Activated naive CD4-positive, alpha-beta T cell treated with anti-CD3 and anti-CD28 coated beads for 36 hours (primary cell): ENCODE measurements around the gene GATB. TPM values are rescaled to one million over a fixed set of nuclear protein-coding genes. Genes with fewer than 3 reads are reported as not detected.

Source experiments
- CTCF ChIA-PET: fragments of 350-600 bp; sonication (Branson Sonifier 250); formaldehyde crosslinking; loops from one replicate; lab custom pipeline; 2021; ENCODE audit warnings: antibody characterized with exemption; lab: Charles Lee
- DNase-seq: peaks from one replicate; pipeline ENCODE4 v3.0.0-alpha.2; 2020
- H3K27ac Mint-ChIP-seq: one replicate; pipeline ENCODE4 v1.8.0; 2021; ENCODE audit warnings: mild to moderate bottlenecking, mixed read lengths
- H3K27me3 Mint-ChIP-seq: one replicate; pipeline ENCODE4 v1.8.0; 2021; ENCODE audit warnings: low read depth, mixed read lengths
- H3K36me3 Mint-ChIP-seq: one replicate; pipeline ENCODE4 v1.8.0; 2021; ENCODE audit warnings: low read depth, mixed read lengths
- H3K4me1 Mint-ChIP-seq: one replicate; pipeline ENCODE4 v1.8.0; 2021; ENCODE audit warnings: low read depth, mixed read lengths
- H3K4me3 Mint-ChIP-seq: one replicate; pipeline ENCODE4 v1.8.0; 2021; ENCODE audit warnings: mild to moderate bottlenecking, moderate library complexity, mixed read lengths
- H3K9me3 Mint-ChIP-seq: one replicate; pipeline ENCODE4 v1.8.0; 2021; ENCODE audit warnings: mixed read lengths
- intact Hi-C: fragments of 100-400 bp; cut with micrococcal nuclease; formaldehyde crosslinking; loops from one replicate; pipeline ENCODE4 v1.15.1; 2023
- total RNA-seq, 2 experiments: library from RNA; stranded (reverse); gene quantifications; one replicate each; pipeline ENCODE4 v1.2.3, GENCODE V29; 2021

GATB gene
- total RNA-seq, 2 experiments from 2014 or later = 15.2 to 22.1 TPM

GRCh38 chr4:151672996-151673395 lies 87.8 kb downstream of the GATB start:
- CTCF ChIA-PET = no interaction called here
- no peak overlapping the region for H3K27ac Mint-ChIP-seq
- H3K9me3 Mint-ChIP-seq = no peaks in the 10 kb centered on the region
- H3K4me1 Mint-ChIP-seq = no peaks in the 10 kb centered on the region
- DNase-seq = no peak
- intact Hi-C loops = no loop called here
- no peaks in the 10 kb centered on the region for H3K27me3 Mint-ChIP-seq
- H3K36me3 Mint-ChIP-seq = no peaks in the 10 kb centered on the region
- H3K4me3 Mint-ChIP-seq = no peak overlapping the region

GRCh38 chr4:151671541-151672059 lies 89.2 kb downstream of the GATB start:
- H3K27ac Mint-ChIP-seq = no peak overlapping the region
- no peak for DNase-seq
- H3K36me3 Mint-ChIP-seq = no peaks in the 10 kb centered on the region
- intact Hi-C loops = no loop called here
- H3K4me1 Mint-ChIP-seq = peaks cover 6% of the 10 kb centered on the region
- no peaks in the 10 kb centered on the region for H3K27me3 Mint-ChIP-seq
- CTCF ChIA-PET = interaction anchor here (0.6 to 0.7 kb wide), 2 partner anchors 91 to 1331 kb away, joined by 3 read pairs; no protein-coding TSS in a partner anchor
- no peaks in the 10 kb centered on the region for H3K9me3 Mint-ChIP-seq
- H3K4me3 Mint-ChIP-seq = no peak overlapping the region

DNA sequence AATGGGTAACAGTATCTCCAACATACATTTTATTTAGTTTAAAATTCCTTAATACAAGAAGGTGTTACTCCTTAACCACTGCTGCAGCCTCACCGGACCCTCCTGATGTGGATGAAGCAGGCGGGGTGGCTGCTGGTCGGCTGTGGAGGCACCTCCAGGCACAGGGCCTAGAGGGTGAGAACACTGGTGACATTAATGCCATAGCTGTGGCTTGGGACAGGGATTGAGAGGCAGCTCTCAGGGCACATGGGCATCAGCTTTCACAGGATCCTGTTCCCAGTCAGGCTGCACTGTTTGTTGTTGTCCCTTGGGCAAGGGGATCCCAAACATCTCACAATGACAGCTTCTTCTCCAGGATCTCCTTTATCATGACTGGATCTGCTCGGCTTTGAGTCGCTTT lies 90.0 kb downstream of the GATB start:
- intact Hi-C loops = no loop called here
- H3K36me3 Mint-ChIP-seq = no peaks in the 10 kb centered on the region
- H3K27ac Mint-ChIP-seq = no peak overlapping the region
- DNase-seq = no peak
- peaks cover 6% of the 10 kb centered on the region for H3K4me1 Mint-ChIP-seq
- no peaks in the 10 kb centered on the region for H3K27me3 Mint-ChIP-seq
- CTCF ChIA-PET = no interaction called here
- H3K4me3 Mint-ChIP-seq = no peak overlapping the region
- H3K9me3 Mint-ChIP-seq = no peaks in the 10 kb centered on the region

DNA sequence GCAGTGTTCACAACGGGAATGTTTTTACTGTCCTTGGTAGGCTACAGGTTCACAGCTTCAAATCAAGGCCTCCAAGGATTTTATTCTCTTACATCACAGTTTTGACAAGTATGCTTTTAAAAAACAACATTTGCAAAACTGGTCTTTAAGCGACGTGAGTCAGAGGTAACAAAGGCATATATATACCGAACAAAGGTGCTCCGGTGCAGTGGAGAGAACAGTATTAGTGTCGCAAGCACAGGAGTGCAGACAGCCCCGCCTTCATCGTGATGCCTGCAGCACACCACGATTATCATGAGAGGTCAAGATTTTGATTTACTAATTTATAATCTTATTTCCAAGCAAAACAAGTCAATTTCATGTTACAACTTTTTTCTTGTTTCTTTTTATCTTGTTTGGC lies 90.8 kb downstream of the GATB start:
- Mint-ChIP-seq H3K27ac (no peak overlapping the region), H3K36me3 (no peaks in the 10 kb centered on the region), H3K4me3 (no peak overlapping the region), H3K27me3 (no peaks in the 10 kb centered on the region), H3K4me1 (peaks cover 6% of the 10 kb centered on the region), H3K9me3 (no peaks in the 10 kb centered on the region)
- intact Hi-C loops = no loop called here
- CTCF ChIA-PET = no interaction called here
- DNase-seq = no peak

DNA sequence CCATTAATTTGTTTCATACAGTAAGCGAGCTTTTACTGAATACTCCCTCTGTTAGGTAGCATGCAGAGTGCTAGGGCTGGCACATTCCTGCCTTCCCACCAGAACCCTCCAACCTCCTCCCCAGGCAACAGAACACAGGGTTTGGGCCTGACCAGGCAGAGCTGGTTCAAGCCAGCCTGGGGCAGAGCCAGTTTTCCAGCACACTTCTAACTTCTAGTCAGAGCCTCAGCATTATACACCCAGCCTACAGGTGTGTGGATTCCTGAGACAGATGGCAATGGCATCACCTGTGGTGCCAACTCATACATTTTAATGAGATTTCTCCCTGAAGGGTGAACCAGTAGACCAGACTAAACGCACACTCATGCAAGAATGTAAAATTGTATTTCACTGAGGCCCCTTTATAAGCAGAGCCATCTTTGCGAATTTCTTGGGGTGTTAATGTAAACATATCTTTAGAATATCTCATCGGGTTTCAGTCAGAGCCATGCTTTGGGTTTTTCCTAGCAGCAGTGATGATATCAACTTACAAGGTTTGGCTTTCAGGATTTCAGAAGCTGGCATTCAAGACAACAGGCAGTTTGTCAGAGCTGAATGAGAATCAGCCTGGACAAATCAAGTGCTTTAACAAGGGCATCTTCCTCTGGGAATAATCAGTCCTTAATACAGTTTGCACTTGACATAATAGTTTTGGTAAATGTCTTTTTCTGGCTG lies 92.0 kb downstream of the GATB start:
- H3K27ac Mint-ChIP-seq = no peak overlapping the region
- intact Hi-C loops = no loop called here
- H3K9me3 Mint-ChIP-seq = no peaks in the 10 kb centered on the region
- H3K4me3 Mint-ChIP-seq = no peak overlapping the region
- H3K27me3 Mint-ChIP-seq = no peaks in the 10 kb centered on the region
- H3K36me3 Mint-ChIP-seq = no peaks in the 10 kb centered on the region
- CTCF ChIA-PET = no interaction called here
- DNase-seq = no peak
- peaks cover 6% of the 10 kb centered on the region for H3K4me1 Mint-ChIP-seq

DNA sequence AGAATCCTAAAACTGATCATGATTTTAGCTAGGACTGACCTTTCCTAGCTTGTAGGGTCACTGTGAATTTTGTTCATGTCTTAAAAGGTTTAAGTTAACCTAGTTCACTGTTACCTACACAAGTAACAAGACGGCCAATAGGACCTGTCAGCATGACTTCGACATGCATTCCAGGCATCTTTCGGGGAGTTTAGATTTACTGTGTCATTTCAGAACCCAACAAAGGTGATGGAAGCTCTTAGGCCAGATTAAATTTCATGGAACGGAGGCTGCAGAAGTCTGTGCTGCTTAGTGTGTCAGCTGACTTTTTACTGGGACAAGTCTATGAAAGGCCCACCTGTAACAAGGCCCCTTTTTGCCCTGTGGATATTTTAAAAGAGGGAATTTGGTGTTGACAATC lies 93.1 kb downstream of the GATB start:
- Mint-ChIP-seq H3K9me3 (no peaks in the 10 kb centered on the region), H3K27me3 (no peaks in the 10 kb centered on the region), H3K27ac (no peak overlapping the region), H3K36me3 (no peaks in the 10 kb centered on the region), H3K4me1 (peaks cover 6% of the 10 kb centered on the region), H3K4me3 (no peak overlapping the region)
- intact Hi-C loops = no loop called here
- CTCF ChIA-PET = no interaction called here
- no peak for DNase-seq

- CTCF ChIA-PET = no interaction called here
- H3K36me3 Mint-ChIP-seq = no peaks in the 10 kb centered on the region
- H3K27me3 Mint-ChIP-seq = no peaks in the 10 kb centered on the region
- no peak overlapping the region for H3K4me3 Mint-ChIP-seq
- intact Hi-C loops = no loop called here
- no peak overlapping the region for H3K27ac Mint-ChIP-seq
- DNase-seq = no peak
- H3K4me1 Mint-ChIP-seq = peaks cover 6% of the 10 kb centered on the region
- no peaks in the 10 kb centered on the region for H3K9me3 Mint-ChIP-seq
Observed at GRCh38 chr4:151667048-151667447, 93.8 kb downstream of the GATB start.

- H3K4me3 Mint-ChIP-seq = no peak overlapping the region
- no peak for DNase-seq
- H3K4me1 Mint-ChIP-seq = peaks cover 6% of the 10 kb centered on the region
- H3K9me3 Mint-ChIP-seq = no peaks in the 10 kb centered on the region
- H3K27me3 Mint-ChIP-seq = no peaks in the 10 kb centered on the region
- no peaks in the 10 kb centered on the region for H3K36me3 Mint-ChIP-seq
- CTCF ChIA-PET = no interaction called here
- intact Hi-C loops = no loop called here
- H3K27ac Mint-ChIP-seq = no peak overlapping the region
Observed at GRCh38 chr4:151666501-151666900, 94.3 kb downstream of the GATB start.

DNA sequence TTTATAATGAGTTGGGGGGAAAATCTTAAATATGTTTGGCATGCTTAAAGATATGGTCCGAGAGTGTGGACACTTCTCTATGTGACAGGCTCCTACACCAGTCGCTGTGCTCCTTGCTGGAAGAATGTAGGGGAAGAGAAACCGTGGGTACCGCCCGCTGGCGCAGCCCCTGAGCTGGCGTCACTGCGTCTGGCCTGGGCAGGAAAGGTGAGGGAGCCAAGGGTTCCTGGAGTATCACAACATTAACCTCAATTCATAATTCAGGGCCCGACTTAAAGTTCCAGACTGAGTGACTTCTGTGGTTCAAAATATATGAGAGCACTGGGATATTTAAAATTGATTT lies 95.1 kb downstream of the GATB start:
- no peaks in the 10 kb centered on the region for H3K27me3 Mint-ChIP-seq
- CTCF ChIA-PET = no interaction called here
- no peaks in the 10 kb centered on the region for H3K36me3 Mint-ChIP-seq
- no peak for DNase-seq
- H3K4me1 Mint-ChIP-seq = peaks cover 6% of the 10 kb centered on the region
- no peak overlapping the region for H3K4me3 Mint-ChIP-seq
- no peaks in the 10 kb centered on the region for H3K9me3 Mint-ChIP-seq
- no peak overlapping the region for H3K27ac Mint-ChIP-seq
- intact Hi-C loops = no loop called here

DNA sequence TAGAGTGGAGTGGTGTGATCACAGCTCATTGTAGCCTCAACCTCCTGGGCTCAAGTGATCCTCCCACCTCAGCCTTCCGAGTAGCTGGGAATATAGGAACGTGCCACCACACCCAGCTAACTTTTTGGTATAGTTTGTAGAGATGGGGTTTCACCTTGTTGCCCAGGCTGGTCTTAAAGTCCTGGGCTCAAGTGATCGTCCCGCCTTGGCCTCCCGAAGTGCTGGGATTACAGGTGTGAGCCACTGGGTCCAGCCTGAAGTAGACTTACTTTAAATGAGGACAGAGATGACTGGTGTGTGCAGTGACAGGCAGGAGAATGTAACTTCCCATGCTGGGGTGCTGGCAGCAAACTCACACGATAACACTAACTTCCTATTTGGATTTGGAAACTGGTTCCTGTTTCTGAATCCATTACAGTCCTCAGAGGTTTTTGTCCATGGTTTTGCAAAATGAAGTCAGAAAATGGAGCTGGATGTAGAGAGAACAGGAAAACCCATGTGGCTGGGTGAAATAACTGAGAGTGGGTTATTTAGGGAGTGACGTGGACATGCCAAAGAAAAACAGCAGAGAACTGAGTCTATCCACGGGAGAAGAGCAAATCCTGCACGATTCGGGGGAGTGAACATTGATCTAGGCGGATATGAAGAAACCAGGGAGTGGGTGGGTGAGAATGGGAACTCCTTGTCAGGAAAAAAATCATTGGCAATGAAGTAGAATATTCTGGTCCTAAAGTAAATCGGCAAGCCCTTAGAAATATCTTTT lies 95.6 kb downstream of the GATB start:
- Mint-ChIP-seq H3K27ac (no peak overlapping the region), H3K4me1 (peaks cover 9% of the 10 kb centered on the region)
- CTCF ChIA-PET = no interaction called here

GRCh38 chr4:151664289-151664688 lies 96.5 kb downstream of the GATB start:
- Mint-ChIP-seq H3K9me3 (no peaks in the 10 kb centered on the region), H3K4me1 (peaks cover 14% of the 10 kb centered on the region), H3K4me3 (no peak overlapping the region), H3K27me3 (no peaks in the 10 kb centered on the region), H3K27ac (no peak overlapping the region), H3K36me3 (no peaks in the 10 kb centered on the region)
- CTCF ChIA-PET = no interaction called here
- intact Hi-C loops = no loop called here
- DNase-seq = no peak

More for the DNA sequence above, 95.6 kb downstream of the GATB start:
- no peaks in the 10 kb centered on the region for H3K9me3 Mint-ChIP-seq
- H3K36me3 Mint-ChIP-seq = no peaks in the 10 kb centered on the region
- H3K27me3 Mint-ChIP-seq = no peaks in the 10 kb centered on the region
- intact Hi-C loops = no loop called here
- DNase-seq = no peak
- no peak overlapping the region for H3K4me3 Mint-ChIP-seq

DNA sequence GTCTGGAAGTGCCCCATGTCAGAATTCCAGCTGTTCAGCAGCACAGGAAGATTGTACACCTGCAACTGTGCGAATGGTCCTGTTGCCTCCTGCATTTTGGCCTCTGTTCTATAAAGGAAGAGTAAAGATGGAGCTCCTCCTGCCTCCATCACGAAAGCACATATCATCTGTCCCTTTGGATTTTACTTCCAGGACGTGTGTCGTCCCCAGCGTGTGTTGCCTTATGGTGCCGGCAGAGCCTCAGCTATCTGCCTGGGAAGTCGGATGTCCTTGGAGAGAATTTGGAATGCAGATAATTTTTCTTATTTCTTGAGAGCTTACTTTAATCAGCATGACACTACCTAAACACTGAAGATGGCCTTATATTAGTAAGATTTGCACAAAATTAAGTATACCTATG lies 97.7 kb downstream of the GATB start:
- no peak for DNase-seq
- Mint-ChIP-seq H3K36me3 (no peaks in the 10 kb centered on the region), H3K4me1 (peaks cover 24% of the 10 kb centered on the region), H3K27me3 (no peaks in the 10 kb centered on the region), H3K27ac (no peak overlapping the region), H3K4me3 (no peak overlapping the region), H3K9me3 (no peaks in the 10 kb centered on the region)
- CTCF ChIA-PET = no interaction called here
- intact Hi-C loops = no loop called here

DNA sequence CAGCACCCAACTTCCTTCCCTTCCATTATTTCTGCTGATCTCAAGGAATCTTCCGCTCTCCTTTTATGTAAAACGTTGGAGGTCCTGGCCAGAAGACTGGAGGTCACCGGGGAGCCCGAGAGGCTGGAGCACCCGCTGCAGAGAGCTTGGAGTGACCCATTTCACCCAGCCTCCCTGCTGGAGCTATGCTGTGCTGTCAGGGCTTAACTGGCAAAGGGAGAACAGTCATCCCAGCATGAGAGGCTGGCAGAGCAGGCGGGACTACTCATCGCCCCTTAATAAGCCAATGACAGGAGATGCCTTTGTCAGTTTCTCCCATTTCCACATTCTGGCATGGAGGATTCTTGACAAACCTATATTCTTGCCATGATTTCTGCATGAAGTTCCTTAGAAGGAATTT lies 98.9 kb downstream of the GATB start:
- Mint-ChIP-seq H3K9me3 (no peaks in the 10 kb centered on the region), H3K36me3 (no peaks in the 10 kb centered on the region), H3K27ac (no peak overlapping the region), H3K4me1 (peaks cover 21% of the 10 kb centered on the region), H3K27me3 (no peaks in the 10 kb centered on the region), H3K4me3 (no peak overlapping the region)
- intact Hi-C loops = no loop called here
- no peak for DNase-seq
- CTCF ChIA-PET = no interaction called here
